HCT116 (cell line): Measurements from ENCODE around the gene BORCS5. TPM values are rescaled to one million over a fixed set of nuclear protein-coding genes. Genes with fewer than 3 reads are reported as not detected.

Experiments
- ATAC-seq: fragments of 200-7000 bp; cut with Tn5 transposase; 2 replicates; pipeline ENCODE4 v1.9.1; 2020; ENCODE audit warnings: mild to moderate bottlenecking, moderate library complexity
- BruUV-seq: library from RNA; stranded (reverse); fragments of 400-500 nt; replicated peaks from 2 replicates; lab custom pipeline; 2021; lab: Mats Ljungman, UMichigan
- CTCF ChIA-PET: fragments of 300-600 bp; sonication (Branson Sonifier 250); formaldehyde crosslinking; loops from one replicate; lab custom pipeline; 2021; ENCODE audit warnings: antibody characterized with exemption; lab: Charles Lee
- POLR2A ChIA-PET: fragments of 300-600, 350-600 bp; sonication (Branson Sonifier 250); formaldehyde crosslinking; loops from one replicate; lab custom pipeline; 2021; ENCODE audit warnings: antibody characterized with exemption; lab: Charles Lee
- RAD21 ChIA-PET, 2 experiments: fragments of 300-600 bp; sonication (Branson Sonifier 250); formaldehyde crosslinking; loops; one replicate each; lab custom pipeline; 2023; ENCODE audit warnings: low total read pairs in 2 of 2; ENCODE audit not compliant: uncharacterized antibody in 2 of 2, unreplicated experiment in 2 of 2, low non-redundant PET in 1 of 2; lab: Charles Lee
- DNase-seq: peaks from one replicate; pipeline ENCODE4 v3.0.0-alpha.2; 2010; ENCODE audit warnings: low read depth, low spot score
- H2AFZ ChIP-seq: fragments of 200-600 bp; shearing (Covaris generic), sonication (generic); 2 replicates; pipeline ENCODE4 v1.6.1; 2017; ENCODE audit warnings: low read depth, mixed run types, mixed read lengths, antibody characterized with exemption, low read length; ENCODE audit not compliant: poor library complexity, severe bottlenecking
- H3K27ac ChIP-seq: 2 replicates; pipeline ENCODE4 v1.5.1; 2012; ENCODE audit warnings: low read depth, low read length
- H3K27me3 ChIP-seq: fragments of 200-600 bp; sonication (generic); 2 replicates; pipeline ENCODE4 v1.6.1; 2016; ENCODE audit warnings: mixed run types, low read length, mixed read lengths; ENCODE audit not compliant: insufficient read depth
- H3K36me3 ChIP-seq, 2 experiments: fragments of 200-500 bp in 1 of 2; fragments of 200-600 bp in 1 of 2; sonication (Bioruptor generic) in 1 of 2; sonication (generic) in 1 of 2; 2 replicates each; pipeline versions ENCODE4 v1.5.1 to v1.6.1; 2014 to 2016; ENCODE audit warnings: low read length in 2 of 2, inconsistent platforms in 1 of 2, mixed read lengths in 1 of 2, mixed run types in 1 of 2; ENCODE audit not compliant: insufficient read depth in 2 of 2, control insufficient read depth in 1 of 2
- H3K4me1 ChIP-seq, 2 experiments: fragments of 200-600 bp in 1 of 2; sonication (generic) in 1 of 2; 2 replicates each; pipeline versions ENCODE4 v1.5.1 to v1.6.1; 2012 to 2017; ENCODE audit warnings: low read length in 2 of 2, inconsistent platforms in 1 of 2, mild to moderate bottlenecking in 1 of 2, mixed read lengths in 1 of 2, mixed run types in 1 of 2, moderate library complexity in 1 of 2; ENCODE audit not compliant: insufficient read depth in 2 of 2, control insufficient read depth in 1 of 2
- H3K4me2 ChIP-seq: fragments of 200-600 bp; sonication (generic); 2 replicates; pipeline ENCODE4 v1.6.1; 2017; ENCODE audit warnings: mixed run types, low read length, mixed read lengths
- H3K4me3 ChIP-seq, 2 experiments: fragments of 200-600 bp in 1 of 2; sonication (generic) in 1 of 2; replicated peaks in 1 of 2; 2 replicates each; pipeline ENCODE4 v1.5.1; 2011 to 2016; ENCODE audit warnings: low read length in 2 of 2, control low read depth in 1 of 2, low read depth in 1 of 2, mild to moderate bottlenecking in 1 of 2, mixed read lengths in 1 of 2, mixed run types in 1 of 2
- H3K79me2 ChIP-seq: fragments of 200-600 bp; sonication (generic); 2 replicates; pipeline ENCODE4 v1.6.1; 2017; ENCODE audit warnings: mild to moderate bottlenecking, mixed run types, low read length, moderate library complexity, mixed read lengths; ENCODE audit not compliant: insufficient read depth
- H3K9ac ChIP-seq: fragments of 200-600 bp; sonication (generic); 2 replicates; pipeline ENCODE4 v1.6.1; 2016; ENCODE audit warnings: low read length, mixed read lengths
- H3K9me2 ChIP-seq: fragments of 200-600 bp; sonication (generic), shearing (Covaris generic); 2 replicates; pipeline ENCODE4 v1.6.1; 2017; ENCODE audit warnings: mixed run types, mild to moderate bottlenecking, moderate library complexity; ENCODE audit not compliant: insufficient read depth
- H3K9me3 ChIP-seq, 2 experiments: fragments of 200-500 bp in 1 of 2; fragments of 200-600 bp in 1 of 2; sonication (Bioruptor generic) in 1 of 2; sonication (generic) in 1 of 2; 2 replicates each; pipeline ENCODE4 v1.6.1; 2014 to 2017; ENCODE audit warnings: low read length in 2 of 2, mixed read lengths in 2 of 2, inconsistent platforms in 1 of 2, low read depth in 1 of 2, mild to moderate bottlenecking in 1 of 2, mixed run types in 1 of 2, moderate library complexity in 1 of 2; ENCODE audit not compliant: control insufficient read depth in 1 of 2, insufficient read depth in 1 of 2
- H4K20me1 ChIP-seq: fragments of 200-600 bp; sonication (generic), shearing (Covaris generic); 2 replicates; pipeline ENCODE4 v1.6.1; 2017; ENCODE audit warnings: mixed run types, mild to moderate bottlenecking, moderate library complexity; ENCODE audit not compliant: insufficient read depth
- CTCF ChIP-seq, 3 experiments: fragments of 200-600 bp in 1 of 3; sonication (generic) in 1 of 3; IDR thresholded peaks in 2 of 3; conservative IDR thresholded peaks in 1 of 3; 2 replicates each; pipeline ENCODE4 v1.5.1; 2012 to 2017; ENCODE audit warnings: low read depth in 2 of 3, low read length in 2 of 3, antibody characterized with exemption in 1 of 3, borderline replicate concordance in 1 of 3, control low read depth in 1 of 3, mild to moderate bottlenecking in 1 of 3, mixed read lengths in 1 of 3, mixed run types in 1 of 3, moderate library complexity in 1 of 3; ENCODE audit not compliant: insufficient read depth in 1 of 3
- EGR1 ChIP-seq: IDR thresholded peaks from 2 replicates; pipeline ENCODE4 v1.6.1; 2012; ENCODE audit warnings: low read depth
- POLR2A ChIP-seq: IDR thresholded peaks from 2 replicates; pipeline ENCODE4 v1.7.0; 2011; ENCODE audit warnings: borderline replicate concordance; ENCODE audit not compliant: insufficient read depth, insufficient read length; ENCODE audit errors: extremely low read depth
- ZFX ChIP-seq: fragments of 450-650 bp; IDR thresholded peaks from 2 replicates; pipeline ENCODE4 v1.6.1; 2017
- intact Hi-C: fragments of 100-400 bp; cut with micrococcal nuclease; formaldehyde crosslinking; loops from 2 replicates; pipeline ENCODE4 v1.10.0; 2022
- total RNA-seq: library from RNA; stranded (reverse); gene quantifications from one replicate; pipeline ENCODE4 v1.2.1, GENCODE V29; 2021; ENCODE audit not compliant: unreplicated experiment

The BORCS5 gene
- total RNA-seq, 1 experiment from 2014 or later = 8.7 TPM

GRCh38 chr12:12331896-12332295 is 25.0 kb upstream of the BORCS5 start:
- Histone ChIP-seq H3K36me3 (no peaks in the 10 kb centered on the region), H3K9ac (no peak overlapping the region)
- ATAC-seq = no peak

More at GRCh38 chr12:12331896-12332295, 25.0 kb upstream of the BORCS5 start:
- Histone ChIP-seq H3K4me1 (peaks cover 0 to 16% of the 10 kb centered on the region in 2 experiments; a peak in 1 of 4 replicates), H3K4me2 (no peak overlapping the region), H4K20me1 (no peaks in the 10 kb centered on the region), H3K79me2 (no peaks in the 10 kb centered on the region), H3K9me2 (no peaks in the 10 kb centered on the region), H3K9me3 (no peaks in the 10 kb centered on the region), H3K27me3 (no peaks in the 10 kb centered on the region), H3K27ac (no peak overlapping the region), H2AFZ (no peak overlapping the region), H3K4me3 (no peak overlapping the region)
- no TSS peak for BruUV-seq
- TF ChIP-seq ZFX = no peak
- no peak for TF ChIP-seq EGR1
- TF ChIP-seq POLR2A = no peak
- TF ChIP-seq CTCF (IDR thresholded peaks at IDR 0.05 in 2 of 3, conservative IDR thresholded peaks at IDR 0.05 in 1 of 3; ENCODE audit: borderline replicate concordance in 1 of 3, insufficient read depth in 1 of 3, low read depth in 2 of 3, low read length in 2 of 3) = no peak
- ChIA-PET POLR2A (no interaction called here), CTCF (interaction anchor here (2.0 kb wide), 1 partner anchor 250 kb away, joined by 8 read pairs; no protein-coding TSS in a partner anchor), RAD21 (no interaction called here)
- intact Hi-C loops = loop anchor here (5.0 kb wide), 1 partner anchor 750 kb away; no protein-coding TSS in a partner anchor
- no peak for DNase-seq
